Hematopoietic multipotent progenitor cell treated with erythropoietin and hydrocortisone succinate and interleukin-3 and kit ligand, for 17 days (in vitro differentiated cells): ENCODE results near the gene BLM.

ENCODE experiments used
- DNase-seq: peaks from one replicate; pipeline ENCODE4 v3.0.0-alpha.2; 2015; ENCODE audit warnings: low spot score

Gene BLM

GRCh38 chr15:90790561-90790960 lies 73.4 kb downstream of the BLM start:
- no peak for DNase-seq

GRCh38 chr15:90794538-90794937 lies 77.4 kb downstream of the BLM start:
- no peak for DNase-seq

GRCh38 chr15:90799639-90800170 lies 82.6 kb downstream of the BLM start:
- DNase-seq, result no peak

- DNase-seq, result no peak
Measured at GRCh38 chr15:90801803-90802202, 84.7 kb downstream of the BLM start.

GRCh38 chr15:90807074-90807785 lies 90.1 kb downstream of the BLM start:
- DNase-seq, result no peak

GRCh38 chr15:90807786-90808086 lies 90.6 kb downstream of the BLM start:
- no peak for DNase-seq

GRCh38 chr15:90808517-90809235 lies 91.5 kb downstream of the BLM start:
- no peak for DNase-seq

GRCh38 chr15:90809536-90809935 lies 92.4 kb downstream of the BLM start:
- no peak for DNase-seq

- no peak for DNase-seq
Measured at GRCh38 chr15:90810354-90810753, 93.2 kb downstream of the BLM start.

GRCh38 chr15:90812171-90812957 lies 95.2 kb downstream of the BLM start:
- DNase-seq, result no peak

GRCh38 chr15:90812958-90813265 lies 95.8 kb downstream of the BLM start:
- no peak for DNase-seq

- no peak for DNase-seq
Measured at GRCh38 chr15:90813796-90814190, 96.6 kb downstream of the BLM start.

- DNase-seq, result no peak
Measured at GRCh38 chr15:90814191-90814821, 97.2 kb downstream of the BLM start.

- DNase-seq, result no peak
Measured at GRCh38 chr15:90816401-90817116, 99.4 kb downstream of the BLM start.

- DNase-seq, result peak; percentile 41
Measured at GRCh38 chr15:90817117-90818057, 100.2 kb downstream of the BLM start.

GRCh38 chr15:90818251-90819210 lies 101.4 kb downstream of the BLM start:
- DNase-seq, result no peak

- DNase-seq, result no peak
Measured at GRCh38 chr15:90819390-90819789, 102.2 kb downstream of the BLM start.

GRCh38 chr15:90819850-90820249 lies 102.7 kb downstream of the BLM start:
- no peak for DNase-seq

- DNase-seq, result no peak
Measured at GRCh38 chr15:90820481-90820880, 103.3 kb downstream of the BLM start.
